ENCODE results near the gene CATSPERD.

DNA sequence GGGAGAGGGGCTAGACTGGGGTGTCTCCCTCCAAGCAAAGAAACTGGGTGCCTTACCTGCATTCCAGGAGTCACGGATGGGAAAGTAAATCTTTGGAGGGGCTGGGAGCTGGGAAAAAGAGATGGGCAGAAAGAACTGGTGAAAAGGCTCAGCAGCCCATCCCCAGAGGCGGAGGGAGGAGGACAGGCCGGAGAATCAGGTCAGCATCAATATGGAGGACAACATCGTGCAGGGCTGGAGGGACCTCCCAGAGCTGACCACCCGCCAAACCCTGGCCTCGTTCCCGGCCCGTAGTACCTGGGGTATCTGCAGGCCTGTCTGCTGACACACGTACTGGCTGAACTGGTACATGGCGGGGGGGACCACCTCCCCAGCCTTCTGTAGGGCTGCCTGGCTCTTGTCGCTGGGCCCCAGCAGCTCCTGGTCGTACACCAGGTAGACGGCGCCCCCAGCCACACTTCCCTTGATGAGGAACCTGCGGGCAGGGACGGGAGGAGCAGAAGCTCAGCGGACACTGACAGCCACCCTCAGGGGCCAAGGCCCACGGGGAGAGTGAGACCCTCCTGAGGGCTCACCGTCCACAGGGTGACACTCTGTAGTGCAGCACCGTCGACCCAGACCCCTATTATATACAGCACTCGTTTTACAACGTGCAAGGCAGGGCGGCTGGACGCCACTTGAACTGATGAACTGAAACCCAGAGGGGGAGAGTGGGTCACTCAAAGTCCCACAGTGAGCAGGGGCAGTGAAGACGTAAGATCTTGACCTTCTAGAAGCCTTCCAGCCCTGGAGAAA, 41.0 kb upstream of the CATSPERD start:
- no peak for TF ChIP-seq EZH2 (IDR thresholded peaks at IDR 0.05)
- TF ChIP-seq, protein P1, sequence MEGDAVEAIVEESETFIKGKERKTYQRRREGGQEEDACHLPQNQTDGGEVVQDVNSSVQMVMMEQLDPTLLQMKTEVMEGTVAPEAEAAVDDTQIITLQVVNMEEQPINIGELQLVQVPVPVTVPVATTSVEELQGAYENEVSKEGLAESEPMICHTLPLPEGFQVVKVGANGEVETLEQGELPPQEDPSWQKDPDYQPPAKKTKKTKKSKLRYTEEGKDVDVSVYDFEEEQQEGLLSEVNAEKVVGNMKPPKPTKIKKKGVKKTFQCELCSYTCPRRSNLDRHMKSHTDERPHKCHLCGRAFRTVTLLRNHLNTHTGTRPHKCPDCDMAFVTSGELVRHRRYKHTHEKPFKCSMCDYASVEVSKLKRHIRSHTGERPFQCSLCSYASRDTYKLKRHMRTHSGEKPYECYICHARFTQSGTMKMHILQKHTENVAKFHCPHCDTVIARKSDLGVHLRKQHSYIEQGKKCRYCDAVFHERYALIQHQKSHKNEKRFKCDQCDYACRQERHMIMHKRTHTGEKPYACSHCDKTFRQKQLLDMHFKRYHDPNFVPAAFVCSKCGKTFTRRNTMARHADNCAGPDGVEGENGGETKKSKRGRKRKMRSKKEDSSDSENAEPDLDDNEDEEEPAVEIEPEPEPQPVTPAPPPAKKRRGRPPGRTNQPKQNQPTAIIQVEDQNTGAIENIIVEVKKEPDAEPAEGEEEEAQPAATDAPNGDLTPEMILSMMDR (IDR thresholded peaks at IDR 0.05): no peak
